IMR-90 (cell line): ENCODE data around the gene GALNT17. TPM values are rescaled to one million over a fixed set of nuclear protein-coding genes. Genes with fewer than 3 reads are reported as not detected.

ENCODE experiments used
- ATAC-seq: fragments of 200-7000 bp; cut with Tn5 transposase; 2 replicates; pipeline ENCODE4 v1.9.1; 2020; ENCODE audit warnings: low read depth, mild to moderate bottlenecking, moderate library complexity
- BruUV-seq: library from RNA; stranded (reverse); fragments of 400-500 nt; replicated peaks from 2 replicates; lab custom pipeline; 2021; lab: Mats Ljungman, UMichigan
- CTCF ChIA-PET: fragments of 300-600 bp; formaldehyde crosslinking; extraction: SDS; loops from one replicate; lab custom pipeline; 2021; ENCODE audit warnings: antibody characterized with exemption; lab: Yijun Ruan, JAX
- POLR2A ChIA-PET: fragments of 300-600 bp; sonication (Branson Sonifier 250); formaldehyde crosslinking; loops from one replicate; lab custom pipeline; 2022; ENCODE audit warnings: antibody characterized with exemption; ENCODE audit not compliant: unreplicated experiment; lab: Charles Lee
- DNase-seq: peaks from one replicate; pipeline ENCODE4 v3.0.0; 2013
- H2AFZ ChIP-seq: replicated peaks from 2 replicates; pipeline ENCODE3; 2013; ENCODE audit warnings: low read length, mild to moderate bottlenecking; ENCODE audit not compliant: poor library complexity
- H2AK5ac ChIP-seq: 2 replicates; pipeline ENCODE4 v1.6.1; 2013; ENCODE audit warnings: low read depth, low read length, inconsistent platforms
- H2AK9ac ChIP-seq: replicated peaks from 2 replicates; pipeline ENCODE3; 2013; ENCODE audit warnings: mild to moderate bottlenecking, low read depth, low read length, moderate library complexity; ENCODE audit not compliant: poor library complexity
- H2BK120ac ChIP-seq: 2 replicates; pipeline ENCODE4 v1.6.1; 2013; ENCODE audit warnings: low read depth, low read length, inconsistent platforms
- H2BK15ac ChIP-seq: 3 replicates; pipeline ENCODE4 v1.6.1; 2013; ENCODE audit warnings: low read depth, low read length, inconsistent platforms
- H2BK20ac ChIP-seq: 2 replicates; pipeline ENCODE4 v1.6.1; 2013; ENCODE audit warnings: low read depth, mild to moderate bottlenecking, inconsistent platforms, low read length, moderate library complexity
- H2BK5ac ChIP-seq: 2 replicates; pipeline ENCODE4 v1.6.1; 2013; ENCODE audit warnings: mild to moderate bottlenecking, low read depth, low read length, inconsistent platforms; ENCODE audit not compliant: poor library complexity, severe bottlenecking
- H3K14ac ChIP-seq: replicated peaks from 2 replicates; pipeline ENCODE4 v1.6.1; 2013; ENCODE audit warnings: low read depth, low read length, inconsistent platforms
- H3K18ac ChIP-seq: 2 replicates; pipeline ENCODE4 v1.6.1; 2013; ENCODE audit warnings: low read depth, low read length, control low read depth
- H3K23ac ChIP-seq: 2 replicates; pipeline ENCODE4 v1.6.1; 2013; ENCODE audit warnings: low read depth, low read length, inconsistent platforms
- H3K27ac ChIP-seq: 2 replicates; pipeline ENCODE4 v1.5.1; 2013; ENCODE audit warnings: mild to moderate bottlenecking, control low read depth, low read length; ENCODE audit not compliant: insufficient read depth
- H3K27me3 ChIP-seq: 2 replicates; pipeline ENCODE4 v1.6.1; 2013; ENCODE audit warnings: low read length; ENCODE audit not compliant: control insufficient read depth, insufficient read depth
- H3K36me3 ChIP-seq: 2 replicates; pipeline ENCODE4 v1.6.1; 2013; ENCODE audit warnings: low read length, mixed read lengths; ENCODE audit not compliant: control insufficient read depth, insufficient read depth
- H3K4ac ChIP-seq: 2 replicates; pipeline ENCODE4 v1.6.1; 2013; ENCODE audit warnings: low read depth, low read length, inconsistent platforms
- H3K4me1 ChIP-seq: 2 replicates; pipeline ENCODE4 v1.6.1; 2013; ENCODE audit warnings: low read length, mixed read lengths; ENCODE audit not compliant: control insufficient read depth, insufficient read depth
- H3K4me2 ChIP-seq: 2 replicates; pipeline ENCODE4 v1.6.1; 2013; ENCODE audit warnings: low read depth, mild to moderate bottlenecking, control low read depth, low read length, moderate library complexity
- H3K4me3 ChIP-seq: 2 replicates; pipeline ENCODE4 v1.5.1; 2013; ENCODE audit warnings: low read depth, mild to moderate bottlenecking, control low read depth, low read length, moderate library complexity; ENCODE audit not compliant: insufficient read depth
- H3K56ac ChIP-seq: 2 replicates; pipeline ENCODE4 v1.6.1; 2013; ENCODE audit warnings: low read length, inconsistent platforms; ENCODE audit not compliant: insufficient read depth; ENCODE audit errors: extremely low read depth
- H3K79me1 ChIP-seq, 2 experiments: 2 replicates each; pipeline ENCODE4 v1.6.1; 2013; ENCODE audit warnings: low read length in 2 of 2, inconsistent platforms in 1 of 2, low read depth in 1 of 2
- H3K9ac ChIP-seq: 2 replicates; pipeline ENCODE4 v1.6.1; 2013; ENCODE audit warnings: low read depth, low read length, control low read depth
- H3K9me1 ChIP-seq: 2 replicates; pipeline ENCODE4 v1.6.1; 2013; ENCODE audit warnings: low read length, inconsistent platforms; ENCODE audit not compliant: insufficient read depth
- H3K9me3 ChIP-seq: 2 replicates; pipeline ENCODE4 v1.6.1; 2013; ENCODE audit warnings: low read length; ENCODE audit not compliant: control insufficient read depth, insufficient read depth
- H4K20me1 ChIP-seq: 2 replicates; pipeline ENCODE4 v1.6.1; 2013; ENCODE audit warnings: low read length, inconsistent platforms; ENCODE audit not compliant: insufficient read depth
- H4K5ac ChIP-seq: 2 replicates; pipeline ENCODE4 v1.6.1; 2013; ENCODE audit warnings: mild to moderate bottlenecking, low read depth, low read length, control low read depth
- H4K8ac ChIP-seq, 2 experiments: 2 replicates each; pipeline ENCODE4 v1.6.1; 2013; ENCODE audit warnings: low read depth in 2 of 2, low read length in 2 of 2, control low read depth in 1 of 2, inconsistent platforms in 1 of 2
- H4K91ac ChIP-seq: 2 replicates; pipeline ENCODE4 v1.6.1; 2013; ENCODE audit warnings: low read depth, low read length, inconsistent platforms; ENCODE audit not compliant: insufficient read depth
- BHLHE40 ChIP-seq: fragments of 150-350 bp; IDR thresholded peaks from 2 replicates; pipeline ENCODE4 v1.6.1; 2016; ENCODE audit warnings: mild to moderate bottlenecking, low read depth, low read length
- CEBPB ChIP-seq: IDR thresholded peaks from 2 replicates; pipeline ENCODE4 v1.6.1; 2012; ENCODE audit warnings: low read depth, low read length, improper control_type of control experiment
- CHD1 ChIP-seq: IDR thresholded peaks from 2 replicates; pipeline ENCODE4 v1.6.1; 2012; ENCODE audit warnings: low read depth, low read length, improper control_type of control experiment
- CTCF ChIP-seq: conservative IDR thresholded peaks from 2 replicates; pipeline ENCODE4 v1.5.1; 2012; ENCODE audit warnings: mild to moderate bottlenecking, low read depth, low read length, improper control_type of control experiment
- ELK1 ChIP-seq: fragments of 150-350 bp; IDR thresholded peaks from 2 replicates; pipeline ENCODE4 v1.6.1; 2016; ENCODE audit warnings: low read depth, mild to moderate bottlenecking, low read length, moderate library complexity, borderline replicate concordance
- FOS ChIP-seq: fragments of 150-350 bp; IDR thresholded peaks from 2 replicates; pipeline ENCODE4 v1.6.1; 2016; ENCODE audit warnings: low read depth, low read length
- MAFK ChIP-seq: IDR thresholded peaks from 2 replicates; pipeline ENCODE4 v1.6.1; 2012; ENCODE audit warnings: low read depth, low read length, improper control_type of control experiment
- MAZ ChIP-seq: IDR thresholded peaks from 2 replicates; pipeline ENCODE4 v1.6.1; 2012; ENCODE audit warnings: low read depth, mild to moderate bottlenecking, low read length, improper control_type of control experiment, moderate library complexity, borderline replicate concordance
- MXI1 ChIP-seq: IDR thresholded peaks from 2 replicates; pipeline ENCODE4 v1.6.1; 2012; ENCODE audit warnings: low read depth, mild to moderate bottlenecking, low read length, moderate library complexity, borderline replicate concordance
- NFE2L2 ChIP-seq: fragments of 150-350 bp; IDR thresholded peaks from 2 replicates; pipeline ENCODE4 v1.6.1; 2016; ENCODE audit warnings: low read depth, mild to moderate bottlenecking, low read length
- POLR2A ChIP-seq: IDR thresholded peaks from 2 replicates; pipeline ENCODE4 v1.6.1; 2012; ENCODE audit warnings: mild to moderate bottlenecking, low read depth, low read length
- RAD21 ChIP-seq: IDR thresholded peaks from 2 replicates; pipeline ENCODE4 v1.6.1; 2012; ENCODE audit warnings: low read length, improper control_type of control experiment
- RCOR1 ChIP-seq: IDR thresholded peaks from 2 replicates; pipeline ENCODE4 v1.6.1; 2012; ENCODE audit warnings: mild to moderate bottlenecking, low read length, improper control_type of control experiment; ENCODE audit not compliant: insufficient replicate concordance
- RFX5 ChIP-seq: IDR thresholded peaks from 2 replicates; pipeline ENCODE4 v1.8.0; 2012; ENCODE audit warnings: low read depth, mild to moderate bottlenecking, low read length, moderate library complexity
- SMC3 ChIP-seq: fragments of 150-350 bp; IDR thresholded peaks from 2 replicates; pipeline ENCODE4 v1.6.1; 2016; ENCODE audit warnings: low read depth, mild to moderate bottlenecking, antibody characterized with exemption, low read length, moderate library complexity
- USF2 ChIP-seq: fragments of 150-350 bp; IDR thresholded peaks from 2 replicates; pipeline ENCODE4 v1.6.1; 2017; ENCODE audit warnings: mild to moderate bottlenecking, antibody characterized with exemption, low read length, low read depth
- WGBS, 2 experiments: methylation state at CpG; one replicate each; pipeline versions ENCODE4 v1.1.5 to v1.1.7; 2013; ENCODE audit warnings: missing lambda C conversion rate in 2 of 2; ENCODE audit not compliant: insufficient read length in 1 of 2; ENCODE audit errors: extremely low coverage in 2 of 2; 5-methylcytosine and 5-hydroxymethylcytosine counted together
- dilution Hi-C: fragments of 300-500 bp; cut with HindIII; formaldehyde crosslinking; loops from one replicate; pipeline ENCODE4 v1.14.3; 2018; ENCODE audit warnings: low sequenced_read_pairs; ENCODE audit not compliant: unreplicated experiment
- in situ Hi-C: fragments of 300-500 bp; cut with MboI; formaldehyde crosslinking; loops from 3 replicates; pipeline ENCODE4 v1.14.3; 2019; ENCODE audit warnings: low sequenced_read_pairs, inconsistent platforms, mixed read lengths
- intact Hi-C: fragments of 100-400 bp; cut with micrococcal nuclease; formaldehyde crosslinking; loops from 2 replicates; pipeline ENCODE4 v1.10.0; 2022
- polyA plus RNA-seq, 3 experiments: library from polyadenylated mRNA; depleted of rRNA; stranded (reverse); fragments of >200 nt; gene quantifications; 2 replicates each; pipeline ENCODE4 v1.2.3, GENCODE V29; 2012; ENCODE audit warnings: low replicate concordance in 1 of 3
- total RNA-seq: library from RNA; depleted of rRNA; stranded (reverse); fragments of >200 nt; gene quantifications from 2 replicates; pipeline ENCODE4 v1.2.3, GENCODE V29; 2012

Gene GALNT17
- total and polyA plus RNA-seq, 2 of the 4 experiments (the other 2 are of a cell fraction), result not detected

GRCh38 chr7:71558806-71559613 lies 427.1 kb downstream of the GALNT17 start:
- CTCF ChIA-PET, result no interaction called here
- no peak overlapping the region for H4K91ac ChIP-seq
- TF ChIP-seq FOS, result no peak
- TF ChIP-seq ELK1, result no peak
- TF ChIP-seq CHD1, result no peak
- no peak for TF ChIP-seq POLR2A
- no peak for TF ChIP-seq USF2
- TF ChIP-seq RCOR1, result no peak
- no peak for TF ChIP-seq SMC3
- TF ChIP-seq MAFK, result no peak
- no peak for TF ChIP-seq CEBPB
- no peak for TF ChIP-seq MXI1
- TF ChIP-seq BHLHE40, result no peak
- TF ChIP-seq RFX5, result no peak
- TF ChIP-seq MAZ, result no peak
- TF ChIP-seq CTCF, result no peak
- no peak for TF ChIP-seq NFE2L2
- TF ChIP-seq RAD21, result no peak

More at GRCh38 chr7:71558806-71559613, 427.1 kb downstream of the GALNT17 start:
- Histone ChIP-seq H3K4me3 (no peak overlapping the region), H4K8ac (no peak overlapping the region), H3K9me1 (no peaks in the 10 kb centered on the region), H3K14ac (no peak overlapping the region), H2BK120ac (no peak overlapping the region), H3K56ac (no peak overlapping the region), H3K18ac (no peak overlapping the region), H3K4ac (no peak overlapping the region), H3K9me3 (peaks cover 19% of the 10 kb centered on the region), H3K27ac (no peak overlapping the region), H2BK20ac (no peak overlapping the region), H3K27me3 (no peaks in the 10 kb centered on the region), H3K23ac (no peak overlapping the region), H4K5ac (no peak overlapping the region), H3K4me2 (no peak overlapping the region), H3K4me1 (no peaks in the 10 kb centered on the region), H2BK5ac (no peak overlapping the region), H3K36me3 (no peaks in the 10 kb centered on the region), H2AK9ac (no peak overlapping the region), H2AK5ac (no peak overlapping the region), H2BK15ac (no peak overlapping the region), H4K20me1 (no peaks in the 10 kb centered on the region), H3K79me1 (no peaks in the 10 kb centered on the region), H3K9ac (no peak overlapping the region), H2AFZ (no peak overlapping the region)
- no CpG with 5 or more reads among the region's 6 CpGs for WGBS, 2 experiments
- no TSS peak for BruUV-seq
- dilution Hi-C loops, result no loop called here
- intact Hi-C loops, result no loop called here
- no peak for ATAC-seq
- in situ Hi-C loops, result no loop called here
- POLR2A ChIA-PET, result no interaction called here
- no peak for DNase-seq
